ENCODE results near the gene PAK4. TPM values are rescaled to one million over a fixed set of nuclear protein-coding genes. Genes with fewer than 3 reads are reported as not detected.

Gene PAK4
- total RNA-seq, 1 donor from 2014 or later = 19.4 TPM

GRCh38 chr19:39109641-39110040 lies 15.9 kb upstream of the PAK4 start:
- intact Hi-C loops (cut with DNase I) = no loop called here
- TF ChIP-seq POLR2AphosphoS5 (IDR thresholded peaks at IDR 0.05; ENCODE audit: insufficient read depth in 1 of 2, low read depth in 1 of 2) (no peak), POLR2A (IDR thresholded peaks at IDR 0.05) (no peak), CTCF (IDR thresholded peaks at IDR 0.05) (no peak)
- no peaks in the 10 kb centered on the region for H3K27me3 ChIP-seq

GRCh38 chr19:39110263-39110967 lies 15.2 kb upstream of the PAK4 start:
- intact Hi-C loops (cut with DNase I) = no loop called here
- no peak for DNase-seq (ENCODE audit: extremely low spot score in 2 of 2)
- Histone ChIP-seq H3K4me3 (no peak overlapping the region), H3K27me3 (no peaks in the 10 kb centered on the region), H3K4me1 (peaks cover 8% of the 10 kb centered on the region), H3K27ac (no peak overlapping the region), H3K36me3 (no peaks in the 10 kb centered on the region), H3K9me3 (no peaks in the 10 kb centered on the region)
- peak; percentile 50 to 71 (median 60) for TF ChIP-seq CTCF (IDR thresholded peaks at IDR 0.05)
- TF ChIP-seq POLR2A (IDR thresholded peaks at IDR 0.05) = no peak

More at GRCh38 chr19:39109641-39110040, 15.9 kb upstream of the PAK4 start:
- DNase-seq (ENCODE audit: extremely low spot score in 2 of 2) = no peak
- Histone ChIP-seq H3K4me3 (no peak overlapping the region), H3K4me1 (peaks cover 8% of the 10 kb centered on the region), H3K27ac (no peak overlapping the region), H3K36me3 (no peaks in the 10 kb centered on the region), H3K9me3 (no peaks in the 10 kb centered on the region)

- no peaks in the 10 kb centered on the region for H3K9me3 ChIP-seq
- intact Hi-C loops (cut with DNase I) = no loop called here
- no peak for DNase-seq (ENCODE audit: extremely low spot score in 2 of 2)
- H3K4me1 ChIP-seq = peaks cover 8% of the 10 kb centered on the region
- no peak overlapping the region for H3K27ac ChIP-seq
- no peak overlapping the region for H3K4me3 ChIP-seq
- no peaks in the 10 kb centered on the region for H3K36me3 ChIP-seq
- TF ChIP-seq CTCF (IDR thresholded peaks at IDR 0.05) (no peak), POLR2AphosphoS5 (IDR thresholded peaks at IDR 0.05; ENCODE audit: insufficient read depth in 1 of 2, low read depth in 1 of 2) (no peak), POLR2A (IDR thresholded peaks at IDR 0.05) (no peak)
- H3K27me3 ChIP-seq = no peaks in the 10 kb centered on the region
Observed at GRCh38 chr19:39111593-39112199, 13.9 kb upstream of the PAK4 start.

- Histone ChIP-seq H3K4me1 (peaks cover 8% of the 10 kb centered on the region), H3K27me3 (no peaks in the 10 kb centered on the region), H3K27ac (no peak overlapping the region), H3K36me3 (no peaks in the 10 kb centered on the region), H3K4me3 (no peak overlapping the region), H3K9me3 (no peaks in the 10 kb centered on the region)
- DNase-seq (ENCODE audit: extremely low spot score in 2 of 2) = no peak
- no peak for TF ChIP-seq POLR2A (IDR thresholded peaks at IDR 0.05)
- TF ChIP-seq POLR2AphosphoS5 (IDR thresholded peaks at IDR 0.05; ENCODE audit: insufficient read depth in 1 of 2, low read depth in 1 of 2) = peak in 1 of 2 donors; percentile 31
- intact Hi-C loops (cut with DNase I) = no loop called here
Observed at GRCh38 chr19:39112338-39112890, 13.2 kb upstream of the PAK4 start.

- intact Hi-C loops (cut with DNase I) = no loop called here
- no peaks in the 10 kb centered on the region for H3K27me3 ChIP-seq
- no peak for TF ChIP-seq POLR2A (IDR thresholded peaks at IDR 0.05)
Observed at GRCh38 chr19:39113199-39113598, 12.4 kb upstream of the PAK4 start.

More at GRCh38 chr19:39113199-39113598, 12.4 kb upstream of the PAK4 start:
- no peak overlapping the region for H3K4me3 ChIP-seq
- H3K4me1 ChIP-seq = peaks cover 8% of the 10 kb centered on the region
- H3K36me3 ChIP-seq = no peaks in the 10 kb centered on the region
- no peaks in the 10 kb centered on the region for H3K9me3 ChIP-seq
- H3K27ac ChIP-seq = no peak overlapping the region
- DNase-seq (ENCODE audit: extremely low spot score in 2 of 2) = no peak

All from vagina (tissue), 2 donors.